ENCODE results near the gene NR1D1.

NR1D1 gene

GRCh38 chr17:40072735-40073346 is 27.5 kb downstream of the NR1D1 start:
- no peaks in the 10 kb centered on the region for H3K9me2 ChIP-seq (replicated peaks; ENCODE audit: insufficient read depth, low read length)
- H3K36me3 ChIP-seq (replicated peaks; ENCODE audit: insufficient read depth, low read length), result no peaks in the 10 kb centered on the region
- no peak overlapping the region for H2AFZ ChIP-seq (ENCODE audit: low read length)
- peaks cover 5% of the 10 kb centered on the region; the same call in 1 of the 2 replicates for H3F3A ChIP-seq (ENCODE audit: insufficient read depth, low read length)
- H3K27me3 ChIP-seq (replicated peaks; ENCODE audit: insufficient read depth, low read length), result no peaks in the 10 kb centered on the region
- H3K27ac ChIP-seq (ENCODE audit: low read length), result no peak overlapping the region
- H3K4me1 ChIP-seq (ENCODE audit: low read length), result peaks cover 23% of the 10 kb centered on the region
- no peak overlapping the region for H3K4me2 ChIP-seq (ENCODE audit: low read depth, low read length)
- H3K9ac ChIP-seq (ENCODE audit: low read length), result no peak overlapping the region
- H4K20me1 ChIP-seq (ENCODE audit: insufficient read depth, low read length), result no peaks in the 10 kb centered on the region
- no peak overlapping the region for H3K4me3 ChIP-seq (ENCODE audit: low read length)
- no peak for DNase-seq
- H3K9me3 ChIP-seq (replicated peaks; ENCODE audit: insufficient read depth, low read length), result no peaks in the 10 kb centered on the region
- H3K79me2 ChIP-seq (ENCODE audit: low read length), result no peaks in the 10 kb centered on the region
- TF ChIP-seq EZH2phosphoT487 (IDR thresholded peaks at IDR 0.05; ENCODE audit: low read length) (no peak), EZH2 (optimal IDR thresholded peaks at IDR 0.05; ENCODE audit: low read depth, low read length) (no peak), CTCF (IDR thresholded peaks at IDR 0.05; ENCODE audit: low read length) (no peak)

GRCh38 chr17:40072040-40072734 is 28.2 kb downstream of the NR1D1 start:
- H3K4me1 ChIP-seq (ENCODE audit: low read length), result peaks cover 24% of the 10 kb centered on the region

GRCh38 chr17:40071313-40072039 is 28.9 kb downstream of the NR1D1 start:
- Histone ChIP-seq H4K20me1 (ENCODE audit: insufficient read depth, low read length) (no peaks in the 10 kb centered on the region), H3K9me3 (replicated peaks; ENCODE audit: insufficient read depth, low read length) (no peaks in the 10 kb centered on the region), H3K9me2 (replicated peaks; ENCODE audit: insufficient read depth, low read length) (no peaks in the 10 kb centered on the region), H3K79me2 (ENCODE audit: low read length) (no peaks in the 10 kb centered on the region), H3K36me3 (replicated peaks; ENCODE audit: insufficient read depth, low read length) (no peaks in the 10 kb centered on the region), H3K4me3 (ENCODE audit: low read length) (no peak overlapping the region), H3K27me3 (replicated peaks; ENCODE audit: insufficient read depth, low read length) (no peaks in the 10 kb centered on the region), H2AFZ (ENCODE audit: low read length) (no peak overlapping the region), H3K4me1 (ENCODE audit: low read length) (peaks cover 24% of the 10 kb centered on the region), H3K9ac (ENCODE audit: low read length) (no peak overlapping the region), H3F3A (ENCODE audit: insufficient read depth, low read length) (peaks cover 5% of the 10 kb centered on the region; the same call in 1 of the 2 replicates), H3K4me2 (ENCODE audit: low read depth, low read length) (no peak overlapping the region), H3K27ac (ENCODE audit: low read length) (no peak overlapping the region)
- no peak for DNase-seq
- TF ChIP-seq EZH2 (optimal IDR thresholded peaks at IDR 0.05; ENCODE audit: low read depth, low read length) (no peak), EZH2phosphoT487 (IDR thresholded peaks at IDR 0.05; ENCODE audit: low read length) (no peak), CTCF (IDR thresholded peaks at IDR 0.05; ENCODE audit: low read length) (no peak)

More at GRCh38 chr17:40072040-40072734, 28.2 kb downstream of the NR1D1 start:
- H3K4me3 ChIP-seq (ENCODE audit: low read length), result no peak overlapping the region
- no peaks in the 10 kb centered on the region for H3K79me2 ChIP-seq (ENCODE audit: low read length)
- no peaks in the 10 kb centered on the region for H3K9me2 ChIP-seq (replicated peaks; ENCODE audit: insufficient read depth, low read length)
- H3K9me3 ChIP-seq (replicated peaks; ENCODE audit: insufficient read depth, low read length), result no peaks in the 10 kb centered on the region
- H4K20me1 ChIP-seq (ENCODE audit: insufficient read depth, low read length), result no peaks in the 10 kb centered on the region
- no peak for DNase-seq
- no peak overlapping the region for H3K9ac ChIP-seq (ENCODE audit: low read length)
- no peaks in the 10 kb centered on the region for H3K36me3 ChIP-seq (replicated peaks; ENCODE audit: insufficient read depth, low read length)
- H3K27me3 ChIP-seq (replicated peaks; ENCODE audit: insufficient read depth, low read length), result no peaks in the 10 kb centered on the region
- no peak overlapping the region for H3K27ac ChIP-seq (ENCODE audit: low read length)
- H2AFZ ChIP-seq (ENCODE audit: low read length), result no peak overlapping the region
- H3F3A ChIP-seq (ENCODE audit: insufficient read depth, low read length), result peaks cover 5% of the 10 kb centered on the region; the same call in 1 of the 2 replicates
- TF ChIP-seq EZH2 (optimal IDR thresholded peaks at IDR 0.05; ENCODE audit: low read depth, low read length) (no peak), EZH2phosphoT487 (IDR thresholded peaks at IDR 0.05; ENCODE audit: low read length) (no peak), CTCF (IDR thresholded peaks at IDR 0.05; ENCODE audit: low read length) (no peak)
- no peak overlapping the region for H3K4me2 ChIP-seq (ENCODE audit: low read depth, low read length)

Measured in MM.1S (cell line).